HepG2 (cell line): ENCODE data around the gene SYN1. TPM values are rescaled to one million over a fixed set of nuclear protein-coding genes. Genes with fewer than 3 reads are reported as not detected.

ENCODE experiments used
- ATAC-seq: fragments of 200-7000 bp; cut with Tn5 transposase; 3 replicates; pipeline ENCODE4 v1.9.1; 2020; ENCODE audit warnings: mild to moderate bottlenecking, moderate library complexity
- BruUV-seq: library from RNA; stranded (reverse); fragments of 400-500 nt; replicated peaks from 2 replicates; lab custom pipeline; 2021; lab: Mats Ljungman, UMichigan
- CTCF ChIA-PET: fragments of 300-600 bp; formaldehyde crosslinking; extraction: SDS; loops from one replicate; lab custom pipeline; 2021; ENCODE audit warnings: low total read pairs, inconsistent platforms, low intra/inter-chr PET ratio; lab: Yijun Ruan, JAX
- POLR2A ChIA-PET: fragments of 350-600 bp; sonication (Branson Sonifier 250); formaldehyde crosslinking; loops from one replicate; lab custom pipeline; 2020; ENCODE audit warnings: antibody characterized with exemption, inconsistent platforms; lab: Yijun Ruan, JAX
- DNase-seq: peaks from one replicate; pipeline ENCODE4 v3.0.0-alpha.2; 2015; ENCODE audit warnings: low spot score
- FAIRE-seq: peaks from 3 replicates; lab custom pipeline; 2011; peaks lifted over from hg19 to GRCh38; lab: Jason Lieb, UNC
- H2AFZ ChIP-seq: one replicate; pipeline ENCODE4 v1.6.1; 2011; ENCODE audit warnings: low read length, inconsistent platforms
- H3K27ac ChIP-seq: fragments of 300-600 bp; 3 replicates; pipeline ENCODE4 v1.8.0; 2011; ENCODE audit warnings: mixed run types, mild to moderate bottlenecking, mixed read lengths, low read length, inconsistent platforms; ENCODE audit not compliant: insufficient read depth; ENCODE audit errors: extremely low read length
- H3K27me3 ChIP-seq, 2 experiments: fragments of 200-600 bp in 1 of 2; 2 replicates in 1 of 2; 3 replicates in 1 of 2; pipeline versions ENCODE4 v1.6.0 to v1.8.0; 2011; ENCODE audit warnings: low read length in 2 of 2, mild to moderate bottlenecking in 2 of 2, moderate library complexity in 2 of 2, inconsistent platforms in 1 of 2; ENCODE audit not compliant: insufficient read depth in 2 of 2, control insufficient read depth in 1 of 2
- H3K36me3 ChIP-seq, 2 experiments: fragments of 200-600 bp in 1 of 2; replicated peaks in 1 of 2; 2 replicates in 1 of 2; 3 replicates in 1 of 2; pipeline versions ENCODE4 v1.5.1 to v1.8.0; 2011; ENCODE audit warnings: low read length in 2 of 2, inconsistent platforms in 1 of 2; ENCODE audit not compliant: insufficient read depth in 2 of 2, control insufficient read depth in 1 of 2
- H3K4me1 ChIP-seq: 2 replicates; pipeline ENCODE4 v1.5.1; 2012; ENCODE audit warnings: low read length, inconsistent platforms; ENCODE audit not compliant: insufficient read depth
- H3K4me2 ChIP-seq: 2 replicates; pipeline ENCODE4 v1.6.0; 2011; ENCODE audit warnings: low read depth, low read length, inconsistent platforms
- H3K4me3 ChIP-seq, 3 experiments: fragments of 200-600 bp in 1 of 3; sonication (generic), shearing (Covaris generic) in 1 of 3; replicated peaks in 1 of 3; 2 replicates each; pipeline ENCODE4 v1.5.1; 2011 to 2016; ENCODE audit warnings: low read length in 3 of 3, inconsistent platforms in 2 of 3, low read depth in 2 of 3, mild to moderate bottlenecking in 2 of 3, control low read depth in 1 of 3, mixed read lengths in 1 of 3; ENCODE audit not compliant: insufficient read depth in 1 of 3
- H3K79me2 ChIP-seq: one replicate; pipeline ENCODE4 v1.6.1; 2011; ENCODE audit warnings: low read length, inconsistent platforms; ENCODE audit not compliant: insufficient read depth
- H3K9ac ChIP-seq: 2 replicates; pipeline ENCODE4 v1.6.0; 2011; ENCODE audit warnings: mild to moderate bottlenecking, low read depth, low read length, inconsistent platforms; ENCODE audit not compliant: insufficient read depth
- H3K9me3 ChIP-seq: 2 replicates; pipeline ENCODE4 v1.5.1; 2012; ENCODE audit warnings: mild to moderate bottlenecking, low read length
- H4K20me1 ChIP-seq: 2 replicates; pipeline ENCODE4 v1.6.0; 2011; ENCODE audit warnings: inconsistent platforms, mild to moderate bottlenecking, low read length, moderate library complexity; ENCODE audit not compliant: insufficient read depth
- HIVEP1 ChIP-seq: sonication (generic); formaldehyde crosslinking; IDR thresholded peaks from 2 replicates; pipeline ENCODE4 v1.4.0; 2020; ENCODE audit warnings: mild to moderate bottlenecking, missing genetic modification reagents
- HOXA9 ChIP-seq: sonication (generic); formaldehyde crosslinking; IDR thresholded peaks from 2 replicates; pipeline ENCODE4 v1.8.1; 2022; ENCODE audit warnings: missing genetic modification reagents, mild to moderate bottlenecking, moderate library complexity, borderline replicate concordance
- MATR3 ChIP-seq: sonication (generic); formaldehyde crosslinking; IDR thresholded peaks from 2 replicates; pipeline ENCODE4 v1.4.0; 2020; ENCODE audit warnings: missing genetic modification reagents
- MED1 ChIP-seq: sonication (generic); formaldehyde crosslinking; IDR thresholded peaks from 2 replicates; pipeline ENCODE4 v1.4.0; 2020; ENCODE audit warnings: missing genetic modification reagents
- MIER3 ChIP-seq: IDR thresholded peaks from 2 replicates; pipeline ENCODE4 v1.6.1; 2016; ENCODE audit warnings: missing compliant biosample characterization, borderline replicate concordance
- NCOR1 ChIP-seq: fragments of 200-600 bp; sonication (generic); IDR thresholded peaks from 2 replicates; pipeline ENCODE4 v1.7.0; 2017; ENCODE audit warnings: antibody characterized with exemption, low read length, borderline replicate concordance
- SRSF9 ChIP-seq: fragments of 200-400 bp; formaldehyde crosslinking; IDR thresholded peaks from 2 replicates; pipeline ENCODE4 v1.6.1; 2018; ENCODE audit warnings: borderline replicate concordance, mild to moderate bottlenecking, low read depth, low read length; ENCODE audit not compliant: insufficient read depth, poor library complexity, severe bottlenecking
- TEAD3 ChIP-seq: optimal IDR thresholded peaks from 2 replicates; pipeline ENCODE3; 2016; ENCODE audit warnings: borderline replicate concordance
- TSC22D2 ChIP-seq: sonication (generic); formaldehyde crosslinking; IDR thresholded peaks from 2 replicates; pipeline ENCODE4 v1.5.1; 2020; ENCODE audit warnings: missing genetic modification reagents, mild to moderate bottlenecking, borderline replicate concordance
- ZBTB38 ChIP-seq: sonication (generic); formaldehyde crosslinking; IDR thresholded peaks from 2 replicates; pipeline ENCODE4 v1.5.1; 2020; ENCODE audit warnings: mild to moderate bottlenecking, missing genetic modification reagents
- ZEB1 ChIP-seq: IDR thresholded peaks from 2 replicates; pipeline ENCODE4 v1.6.1; 2012; ENCODE audit warnings: mild to moderate bottlenecking, low read depth, inconsistent platforms; ENCODE audit not compliant: insufficient replicate concordance
- ZFP41 ChIP-seq: sonication (generic); formaldehyde crosslinking; IDR thresholded peaks from 2 replicates; pipeline ENCODE4 v1.4.0; 2020; ENCODE audit warnings: mild to moderate bottlenecking, missing genetic modification reagents, borderline replicate concordance
- ZNF17 ChIP-seq: sonication (generic); formaldehyde crosslinking; IDR thresholded peaks from 2 replicates; pipeline ENCODE4 v1.5.0; 2020; ENCODE audit warnings: mild to moderate bottlenecking, missing genetic modification reagents
- ZNF253 ChIP-seq: sonication (generic); formaldehyde crosslinking; IDR thresholded peaks from 2 replicates; pipeline ENCODE4 v1.8.0; 2022; ENCODE audit warnings: mild to moderate bottlenecking, missing genetic modification reagents, borderline replicate concordance
- ZNF660 ChIP-seq: sonication (generic); formaldehyde crosslinking; IDR thresholded peaks from 2 replicates; pipeline ENCODE4 v1.5.1; 2020; ENCODE audit warnings: mild to moderate bottlenecking, low read depth, missing genetic modification reagents, borderline replicate concordance
- ZNF703 ChIP-seq: sonication (generic); formaldehyde crosslinking; IDR thresholded peaks from 2 replicates; pipeline ENCODE4 v1.5.1; 2020; ENCODE audit warnings: missing genetic modification reagents, mild to moderate bottlenecking, moderate library complexity, borderline replicate concordance
- ZNF775 ChIP-seq: sonication (generic); formaldehyde crosslinking; IDR thresholded peaks from 2 replicates; pipeline ENCODE4 v1.4.0; 2020; ENCODE audit warnings: missing genetic modification reagents, mild to moderate bottlenecking, moderate library complexity, borderline replicate concordance
- WGBS: methylation state at CpG from one replicate; pipeline ENCODE4 v1.1.6; 2017; ENCODE audit warnings: low lambda C conversion rate; 5-methylcytosine and 5-hydroxymethylcytosine counted together
- in situ Hi-C: cut with HindIII; loops from 2 replicates; pipeline ENCODE4 v1.10.0; 2017; ENCODE audit warnings: low pct_unique_long_range_greater_than_20kb; ENCODE audit not compliant: extremely low pct_ligation_motif_present
- intact Hi-C: fragments of 100-400 bp; cut with micrococcal nuclease; formaldehyde crosslinking; loops from one replicate; pipeline ENCODE4 v1.10.0; 2022; ENCODE audit not compliant: unreplicated experiment
- polyA plus RNA-seq, 8 experiments: library from polyadenylated mRNA; depleted of rRNA in 3 of 8; stranded (reverse) in 7 of 8; unstranded in 1 of 8; fragments of >200 nt; fragmentation: Illumina TruSeq in 4 of 8; extraction: Trizol in 4 of 8; gene quantifications; 2 replicates each; pipeline versions ENCODE4 v1.2.1 to v1.2.3, GENCODE V29; 2011 to 2016; ENCODE audit warnings: low read depth in 4 of 8, missing spikeins in 1 of 8, mixed read lengths in 1 of 8; ENCODE audit not compliant: insufficient read depth in 1 of 8
- total RNA-seq, 5 experiments: library from RNA; depleted of rRNA; stranded (reverse); fragments of >200 nt; fragmentation: Illumina TruSeq; extraction: Trizol; gene quantifications; 2 replicates each; pipeline ENCODE4 v1.2.3, GENCODE V29; 2016; ENCODE audit warnings: low read depth in 1 of 5
- TF ChIP-seq, protein P1 (sequence below): IDR thresholded peaks from 2 replicates; pipeline ENCODE4 v1.6.1; 2016

The SYN1 gene
- total and polyA plus RNA-seq, 2 of the 13 experiments (the other 11 are each of a cell fraction or from before 2014, with no cell fraction given) = not detected

DNA sequence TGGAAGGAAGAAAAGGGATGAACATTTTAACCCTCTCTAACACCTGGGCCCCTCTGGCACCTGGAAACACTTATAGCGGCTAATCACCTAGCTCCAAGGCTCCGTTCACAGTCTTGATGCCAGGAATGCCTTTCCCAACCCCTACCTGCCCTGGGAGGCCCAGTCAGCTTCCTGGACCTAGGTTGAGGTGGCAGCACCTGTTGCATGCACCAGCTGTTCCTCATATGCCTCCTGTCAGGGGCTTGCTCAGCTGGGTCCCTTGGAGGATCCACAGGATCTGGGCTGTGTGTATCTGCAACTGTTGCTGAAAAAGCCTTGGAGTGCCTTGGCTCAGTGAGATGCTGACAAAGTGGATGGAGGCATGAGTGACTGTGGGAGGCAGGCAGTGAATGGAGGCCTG lies 5.7 kb upstream of the SYN1 start:
- TF ChIP-seq ZBTB38 = no peak
- no peak for TF ChIP-seq TSC22D2
- no peak for TF ChIP-seq ZNF253
- no peak for TF ChIP-seq ZNF660 (CRISPR knock-in tag)
- TF ChIP-seq ZNF17 (CRISPR knock-in tag) = no peak
- no peak for TF ChIP-seq HIVEP1 (CRISPR knock-in tag)
- no peak for TF ChIP-seq SRSF9
- TF ChIP-seq HOXA9 (CRISPR knock-in tag) = no peak
- TF ChIP-seq ZNF775 (CRISPR knock-in tag) = no peak
- TF ChIP-seq, protein P1, sequence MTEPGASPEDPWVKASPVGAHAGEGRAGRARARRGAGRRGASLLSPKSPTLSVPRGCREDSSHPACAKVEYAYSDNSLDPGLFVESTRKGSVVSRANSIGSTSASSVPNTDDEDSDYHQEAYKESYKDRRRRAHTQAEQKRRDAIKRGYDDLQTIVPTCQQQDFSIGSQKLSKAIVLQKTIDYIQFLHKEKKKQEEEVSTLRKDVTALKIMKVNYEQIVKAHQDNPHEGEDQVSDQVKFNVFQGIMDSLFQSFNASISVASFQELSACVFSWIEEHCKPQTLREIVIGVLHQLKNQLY (CRISPR knock-in tag) = no peak
- TF ChIP-seq ZEB1 = no peak
- no peak for TF ChIP-seq MATR3 (CRISPR knock-in tag)
- TF ChIP-seq MED1 = no peak
- no peak for TF ChIP-seq TEAD3 (CRISPR knock-in tag)
- no peak for TF ChIP-seq ZFP41 (CRISPR knock-in tag)
- no peak for TF ChIP-seq MIER3 (CRISPR knock-in tag)
- TF ChIP-seq NCOR1 = no peak
- no peak for TF ChIP-seq ZNF703 (CRISPR knock-in tag)
- TF ChIP-seq, all 625 proteins: peak for 0
- no peaks in the 10 kb centered on the region for H4K20me1 ChIP-seq
- no peaks in the 10 kb centered on the region for H3K79me2 ChIP-seq
- WGBS = no CpG with 5 or more reads among the region's 2 CpGs
- intact Hi-C loops = no loop called here
- in situ Hi-C loops = no loop called here
- H3K4me3 ChIP-seq = no peak overlapping the region
- ChIA-PET POLR2A (no interaction called here), CTCF (no interaction called here)
- no TSS peak for BruUV-seq
- no peaks in the 10 kb centered on the region for H3K9me3 ChIP-seq
- peaks cover 0 to 13% of the 10 kb centered on the region in 2 experiments; a peak in 1 of 5 replicates for H3K27me3 ChIP-seq
- ATAC-seq (no peak), DNase-seq (no peak), FAIRE-seq (no peak)
- no peak overlapping the region for H3K4me2 ChIP-seq
- H3K36me3 ChIP-seq = no peaks in the 10 kb centered on the region
- no peak overlapping the region for H3K9ac ChIP-seq
- no peak overlapping the region for H2AFZ ChIP-seq
- H3K27ac ChIP-seq = no peak overlapping the region
- H3K4me1 ChIP-seq = no peaks in the 10 kb centered on the region
